GM12873 (cell line): ENCODE measurements around the gene RPL31.

ENCODE experiments used
- TF ChIP-seq, protein P1 (sequence below): IDR thresholded peaks from 2 replicates; pipeline ENCODE4 v1.5.1; 2012; ENCODE audit warnings: low read depth, mild to moderate bottlenecking, moderate library complexity, low read length, control low read depth; ENCODE audit not compliant: insufficient read depth; ENCODE audit errors: missing control alignments

RPL31 gene

DNA sequence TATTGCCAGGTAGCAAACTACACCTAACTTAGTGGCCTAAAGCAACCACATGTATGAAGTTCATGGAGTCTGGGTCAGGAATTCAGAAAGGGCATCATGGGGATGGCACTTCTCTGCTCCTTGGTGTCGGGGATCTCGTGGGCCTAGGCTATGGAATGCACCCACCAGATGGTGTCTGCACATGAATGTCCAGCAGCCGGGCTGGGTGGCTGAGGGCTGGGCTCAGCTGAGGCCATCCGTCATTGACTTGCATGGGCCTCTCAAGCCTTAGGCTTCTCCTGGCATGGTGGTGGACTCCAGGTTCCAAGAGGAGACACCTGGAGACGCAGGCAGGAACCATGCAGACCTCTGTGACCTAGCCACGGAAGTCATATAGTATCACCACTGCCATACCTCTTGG, 26.0 kb upstream of the RPL31 start:
- TF ChIP-seq, protein P1, sequence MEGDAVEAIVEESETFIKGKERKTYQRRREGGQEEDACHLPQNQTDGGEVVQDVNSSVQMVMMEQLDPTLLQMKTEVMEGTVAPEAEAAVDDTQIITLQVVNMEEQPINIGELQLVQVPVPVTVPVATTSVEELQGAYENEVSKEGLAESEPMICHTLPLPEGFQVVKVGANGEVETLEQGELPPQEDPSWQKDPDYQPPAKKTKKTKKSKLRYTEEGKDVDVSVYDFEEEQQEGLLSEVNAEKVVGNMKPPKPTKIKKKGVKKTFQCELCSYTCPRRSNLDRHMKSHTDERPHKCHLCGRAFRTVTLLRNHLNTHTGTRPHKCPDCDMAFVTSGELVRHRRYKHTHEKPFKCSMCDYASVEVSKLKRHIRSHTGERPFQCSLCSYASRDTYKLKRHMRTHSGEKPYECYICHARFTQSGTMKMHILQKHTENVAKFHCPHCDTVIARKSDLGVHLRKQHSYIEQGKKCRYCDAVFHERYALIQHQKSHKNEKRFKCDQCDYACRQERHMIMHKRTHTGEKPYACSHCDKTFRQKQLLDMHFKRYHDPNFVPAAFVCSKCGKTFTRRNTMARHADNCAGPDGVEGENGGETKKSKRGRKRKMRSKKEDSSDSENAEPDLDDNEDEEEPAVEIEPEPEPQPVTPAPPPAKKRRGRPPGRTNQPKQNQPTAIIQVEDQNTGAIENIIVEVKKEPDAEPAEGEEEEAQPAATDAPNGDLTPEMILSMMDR = no peak

DNA sequence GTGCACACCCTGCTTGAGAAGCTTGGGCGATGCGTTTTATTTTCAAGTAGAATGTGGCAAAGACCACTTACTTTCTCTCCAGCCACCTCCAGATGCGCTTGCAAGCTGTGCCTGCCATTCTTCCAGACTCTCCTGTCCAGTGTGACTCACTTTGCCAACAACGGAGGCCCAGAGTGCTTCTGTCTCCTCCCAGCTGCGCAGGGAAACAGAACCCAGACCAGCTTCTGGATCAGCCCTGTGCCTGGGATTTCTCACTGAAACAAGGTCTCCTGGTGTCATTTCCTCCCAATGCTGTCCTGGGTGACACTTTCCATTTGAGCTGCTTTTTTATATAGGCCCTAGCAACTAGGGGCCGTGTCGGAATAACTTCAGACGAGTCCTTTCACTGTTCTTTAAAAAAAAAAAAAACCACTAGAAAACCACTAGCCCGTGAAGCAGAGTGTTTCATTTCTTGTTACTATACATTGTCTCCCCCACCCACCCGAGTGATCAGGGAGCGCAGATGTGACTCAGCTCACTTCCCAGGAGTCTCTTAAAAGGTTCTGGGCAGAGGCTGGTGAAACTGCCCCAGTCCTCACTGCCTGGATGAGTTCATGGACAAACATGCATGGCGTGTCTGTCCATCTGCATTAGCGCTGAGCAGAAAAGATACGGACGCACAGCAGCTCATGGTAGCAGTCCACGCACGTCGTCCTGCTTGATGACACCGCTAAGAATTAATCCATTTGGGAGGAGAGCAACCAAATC, 25.3 kb upstream of the RPL31 start:
- TF ChIP-seq, protein P1 = no peak

DNA sequence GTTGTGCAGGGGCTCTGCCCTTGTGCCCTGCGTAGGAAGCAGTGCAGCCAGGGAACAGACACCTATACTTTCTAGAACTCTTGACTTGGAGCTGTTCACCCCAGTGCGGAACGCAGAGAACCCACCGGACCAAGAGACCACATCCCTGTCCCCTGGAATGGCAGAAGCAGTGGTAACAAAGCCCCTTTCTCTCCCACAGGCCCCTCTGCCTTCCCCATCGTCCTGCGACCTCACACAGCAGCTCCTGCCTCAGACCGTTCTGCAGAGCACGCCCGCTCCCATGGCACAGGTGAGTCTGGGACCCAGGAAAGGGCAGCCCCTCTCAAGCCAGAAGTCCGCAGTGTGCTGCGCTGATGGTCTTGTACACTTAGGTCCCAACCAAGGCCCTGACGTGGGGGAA, 24.6 kb upstream of the RPL31 start:
- TF ChIP-seq, protein P1 = no peak

DNA sequence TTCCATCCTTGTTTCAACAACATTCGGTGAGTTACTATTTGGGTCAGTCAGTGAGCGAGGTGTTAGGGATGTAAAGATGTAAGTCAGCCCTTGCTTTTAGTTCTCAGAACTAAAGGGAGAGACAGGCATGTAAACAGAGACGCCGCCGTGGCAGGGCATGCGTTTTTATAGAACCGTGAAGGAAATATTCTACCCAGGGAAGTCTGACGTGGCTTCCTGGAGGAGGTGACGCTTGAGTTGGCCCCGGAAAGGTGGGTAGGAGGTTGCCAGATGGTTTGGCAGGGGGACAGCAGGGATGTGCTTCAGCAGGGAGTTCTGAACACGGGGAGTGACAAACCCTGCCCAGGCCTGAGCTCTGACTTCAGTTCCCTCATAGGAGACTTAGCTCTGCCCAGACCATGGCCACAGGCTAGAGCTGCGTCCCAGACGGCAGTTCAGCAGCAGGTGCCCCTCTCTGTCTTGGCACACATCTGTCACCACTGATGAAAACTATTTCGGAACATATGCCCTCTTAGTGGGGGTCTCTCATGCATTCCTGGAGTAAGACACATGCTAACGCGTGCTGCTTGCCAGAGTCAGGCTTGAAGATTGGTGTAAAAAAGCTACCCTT, 23.4 kb upstream of the RPL31 start:
- TF ChIP-seq, protein P1 = no peak

DNA sequence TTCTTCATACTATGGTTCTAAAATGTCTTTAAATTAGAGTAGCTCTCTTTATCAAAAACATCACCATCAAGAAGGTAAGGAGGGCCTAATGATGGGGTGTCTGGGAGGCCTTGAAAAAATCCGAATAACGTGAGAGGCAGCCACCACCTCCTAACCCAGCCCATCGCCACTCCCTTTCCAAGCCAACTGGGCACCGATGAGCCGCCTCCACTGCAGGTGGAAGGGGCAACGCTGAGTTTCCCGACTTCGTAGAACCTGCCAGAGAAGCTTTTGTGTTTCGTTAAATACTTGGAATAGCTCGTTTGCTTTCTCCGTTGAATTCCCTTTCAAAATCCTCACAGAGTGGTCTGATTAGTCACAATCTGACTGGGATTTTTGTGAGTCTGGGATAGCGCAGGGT, 22.0 kb upstream of the RPL31 start:
- TF ChIP-seq, protein P1 = no peak

DNA sequence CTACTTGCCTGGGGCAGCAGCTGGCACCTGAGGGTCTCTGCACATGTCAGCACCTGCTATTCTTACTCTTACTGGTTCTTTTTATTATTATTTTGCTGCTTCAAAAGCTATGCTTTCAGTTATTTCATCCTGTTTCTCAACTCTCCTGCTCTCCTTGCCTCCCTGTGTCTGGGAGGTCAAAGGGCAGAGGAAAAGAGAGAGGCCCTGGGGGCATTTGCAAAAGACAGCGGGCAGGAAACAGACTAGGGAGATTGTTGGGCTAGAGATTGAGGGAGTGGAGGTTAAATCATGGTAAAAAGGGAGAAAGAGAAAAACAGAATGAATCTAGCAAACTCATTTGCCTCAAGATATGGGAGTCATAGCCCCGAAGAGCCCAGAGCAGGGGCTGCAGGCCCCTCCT, 21.1 kb upstream of the RPL31 start:
- TF ChIP-seq, protein P1 = no peak

DNA sequence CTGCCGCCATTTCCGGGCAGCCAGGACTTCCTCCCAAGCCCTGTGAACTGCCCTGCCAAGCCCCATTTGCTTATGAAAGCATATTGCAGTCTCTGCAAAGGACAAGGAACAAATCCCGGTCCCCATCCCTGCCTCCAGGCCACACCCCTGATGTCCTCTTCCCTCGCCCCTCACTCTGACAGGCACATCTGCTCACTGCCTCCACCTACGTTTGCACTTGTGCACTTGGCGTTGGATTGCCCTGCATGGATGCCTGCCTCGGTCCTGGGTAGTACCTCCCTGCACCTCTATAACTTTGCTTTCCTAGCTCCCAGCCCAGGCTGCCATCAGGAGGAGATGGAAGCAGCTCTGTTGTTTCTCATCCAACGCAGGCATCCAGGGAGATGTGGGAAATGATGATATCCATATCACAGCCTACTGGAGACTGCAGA, 19.6 kb upstream of the RPL31 start:
- TF ChIP-seq, protein P1 = no peak
